ENCODE data around the gene HTR5A. TPM values are rescaled to one million over a fixed set of nuclear protein-coding genes. Genes with fewer than 3 reads are reported as not detected.

Gene HTR5A
- total and polyA plus RNA-seq, 10 of the 15 experiments (the other 5 are each of a cell fraction or from before 2014, with no cell fraction given): not detected

DNA sequence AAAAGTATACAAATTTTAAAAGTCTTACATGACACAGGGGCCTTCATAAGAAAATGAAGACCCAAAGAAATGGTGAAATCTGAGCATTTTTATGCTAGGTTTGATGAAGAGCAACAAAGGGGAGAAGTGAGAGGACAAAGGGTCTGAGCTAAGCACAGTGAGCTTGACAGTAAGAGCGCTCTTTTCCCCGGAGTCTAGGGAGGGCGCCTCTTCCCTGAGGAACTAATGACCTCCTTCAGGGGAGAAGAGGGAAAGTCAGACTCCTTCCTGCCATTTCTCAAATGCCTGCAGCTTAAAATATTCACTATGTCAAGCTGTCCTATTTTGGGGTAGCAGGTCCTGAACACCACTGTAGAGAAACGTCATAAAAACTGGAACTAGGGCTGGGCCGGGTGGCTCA, 49.1 kb upstream of the HTR5A start (continued):
- no peak for TF ChIP-seq TCF3 (IDR thresholded peaks at IDR 0.05; ENCODE audit: borderline replicate concordance, insufficient read depth, low read depth, low read length)
- no peak for TF ChIP-seq JUND (IDR thresholded peaks at IDR 0.05; ENCODE audit: low read depth, low read length)
- TF ChIP-seq ZNF24 (IDR thresholded peaks at IDR 0.05): no peak
- TF ChIP-seq BCL3 (IDR thresholded peaks at IDR 0.05; ENCODE audit: borderline replicate concordance, insufficient read depth, low read depth, low read length, poor library complexity, severe bottlenecking): no peak
- no peak for TF ChIP-seq KLF5 (IDR thresholded peaks at IDR 0.05; ENCODE audit: partially characterized antibody)
- no peak for TF ChIP-seq USF2 (IDR thresholded peaks at IDR 0.05; ENCODE audit: borderline replicate concordance, low read depth, low read length)
- no peak for TF ChIP-seq CUX1 (IDR thresholded peaks at IDR 0.05; ENCODE audit: insufficient replicate concordance, low read depth, low read length)
- no peak for TF ChIP-seq TARDBP (IDR thresholded peaks at IDR 0.05; ENCODE audit: borderline replicate concordance)
- no peak for TF ChIP-seq HDAC2 (IDR thresholded peaks at IDR 0.05)
- no peak for TF ChIP-seq EGR1 (IDR thresholded peaks at IDR 0.05; ENCODE audit: borderline replicate concordance in 1 of 2, low read depth in 2 of 2, low read length in 2 of 2)

Data from GM12878 (cell line).